HepG2 (cell line): Measurements from ENCODE around the gene SNRPD3. TPM values are rescaled to one million over a fixed set of nuclear protein-coding genes. Genes with fewer than 3 reads are reported as not detected.

Experiments used
- ATAC-seq: fragments of 200-7000 bp; cut with Tn5 transposase; 3 replicates; pipeline ENCODE4 v1.9.1; 2020; ENCODE audit warnings: mild to moderate bottlenecking, moderate library complexity
- BruUV-seq: library from RNA; stranded (reverse); fragments of 400-500 nt; replicated peaks from 2 replicates; lab custom pipeline; 2021; lab: Mats Ljungman, UMichigan
- CTCF ChIA-PET: fragments of 300-600 bp; formaldehyde crosslinking; extraction: SDS; loops from one replicate; lab custom pipeline; 2021; ENCODE audit warnings: low total read pairs, inconsistent platforms, low intra/inter-chr PET ratio; lab: Yijun Ruan, JAX
- POLR2A ChIA-PET: fragments of 350-600 bp; sonication (Branson Sonifier 250); formaldehyde crosslinking; loops from one replicate; lab custom pipeline; 2020; ENCODE audit warnings: antibody characterized with exemption, inconsistent platforms; lab: Yijun Ruan, JAX
- DNase-seq: peaks from one replicate; pipeline ENCODE4 v3.0.0-alpha.2; 2015; ENCODE audit warnings: low spot score
- FAIRE-seq: peaks from 3 replicates; lab custom pipeline; 2011; peaks lifted over from hg19 to GRCh38; lab: Jason Lieb, UNC
- H2AFZ ChIP-seq: one replicate; pipeline ENCODE4 v1.6.1; 2011; ENCODE audit warnings: low read length, inconsistent platforms
- H3K27ac ChIP-seq: fragments of 300-600 bp; 3 replicates; pipeline ENCODE4 v1.8.0; 2011; ENCODE audit warnings: mixed run types, mild to moderate bottlenecking, mixed read lengths, low read length, inconsistent platforms; ENCODE audit not compliant: insufficient read depth; ENCODE audit errors: extremely low read length
- H3K27me3 ChIP-seq, 2 experiments: fragments of 200-600 bp in 1 of 2; 2 replicates in 1 of 2; 3 replicates in 1 of 2; pipeline versions ENCODE4 v1.6.0 to v1.8.0; 2011; ENCODE audit warnings: low read length in 2 of 2, mild to moderate bottlenecking in 2 of 2, moderate library complexity in 2 of 2, inconsistent platforms in 1 of 2; ENCODE audit not compliant: insufficient read depth in 2 of 2, control insufficient read depth in 1 of 2
- H3K36me3 ChIP-seq, 2 experiments: fragments of 200-600 bp in 1 of 2; replicated peaks in 1 of 2; 2 replicates in 1 of 2; 3 replicates in 1 of 2; pipeline versions ENCODE4 v1.5.1 to v1.8.0; 2011; ENCODE audit warnings: low read length in 2 of 2, inconsistent platforms in 1 of 2; ENCODE audit not compliant: insufficient read depth in 2 of 2, control insufficient read depth in 1 of 2
- H3K4me1 ChIP-seq: 2 replicates; pipeline ENCODE4 v1.5.1; 2012; ENCODE audit warnings: low read length, inconsistent platforms; ENCODE audit not compliant: insufficient read depth
- H3K4me2 ChIP-seq: 2 replicates; pipeline ENCODE4 v1.6.0; 2011; ENCODE audit warnings: low read depth, low read length, inconsistent platforms
- H3K4me3 ChIP-seq, 3 experiments: fragments of 200-600 bp in 1 of 3; sonication (generic), shearing (Covaris generic) in 1 of 3; replicated peaks in 1 of 3; 2 replicates each; pipeline ENCODE4 v1.5.1; 2011 to 2016; ENCODE audit warnings: low read length in 3 of 3, inconsistent platforms in 2 of 3, low read depth in 2 of 3, mild to moderate bottlenecking in 2 of 3, control low read depth in 1 of 3, mixed read lengths in 1 of 3; ENCODE audit not compliant: insufficient read depth in 1 of 3
- H3K79me2 ChIP-seq: one replicate; pipeline ENCODE4 v1.6.1; 2011; ENCODE audit warnings: low read length, inconsistent platforms; ENCODE audit not compliant: insufficient read depth
- H3K9ac ChIP-seq: 2 replicates; pipeline ENCODE4 v1.6.0; 2011; ENCODE audit warnings: mild to moderate bottlenecking, low read depth, low read length, inconsistent platforms; ENCODE audit not compliant: insufficient read depth
- H3K9me3 ChIP-seq: 2 replicates; pipeline ENCODE4 v1.5.1; 2012; ENCODE audit warnings: mild to moderate bottlenecking, low read length
- H4K20me1 ChIP-seq: 2 replicates; pipeline ENCODE4 v1.6.0; 2011; ENCODE audit warnings: inconsistent platforms, mild to moderate bottlenecking, low read length, moderate library complexity; ENCODE audit not compliant: insufficient read depth
- AGO2 ChIP-seq: fragments of 200-400 bp; formaldehyde crosslinking; optimal IDR thresholded peaks from 2 replicates; pipeline ENCODE3; 2017; ENCODE audit warnings: mild to moderate bottlenecking, low read depth, low read length, moderate library complexity
- HOXA3 ChIP-seq: sonication (generic); formaldehyde crosslinking; IDR thresholded peaks from 2 replicates; pipeline ENCODE4 v1.5.0; 2020; ENCODE audit warnings: missing genetic modification reagents
- NFE2L1 ChIP-seq: sonication (generic); formaldehyde crosslinking; IDR thresholded peaks from 2 replicates; pipeline ENCODE4 v1.4.0; 2020; ENCODE audit warnings: missing genetic modification reagents, mild to moderate bottlenecking, borderline replicate concordance
- RBFOX2 ChIP-seq: fragments of 200-400 bp; formaldehyde crosslinking; IDR thresholded peaks from 2 replicates; pipeline ENCODE4 v1.6.1; 2017; ENCODE audit warnings: low read depth, mild to moderate bottlenecking, low read length
- SKI ChIP-seq: fragments of 450-650 bp; IDR thresholded peaks from one replicate; pipeline ENCODE4 v1.6.1; 2018; ENCODE audit warnings: mild to moderate bottlenecking; ENCODE audit not compliant: partially characterized antibody
- ZBTB38 ChIP-seq: sonication (generic); formaldehyde crosslinking; IDR thresholded peaks from 2 replicates; pipeline ENCODE4 v1.5.1; 2020; ENCODE audit warnings: mild to moderate bottlenecking, missing genetic modification reagents
- ZNF549 ChIP-seq: sonication (generic); formaldehyde crosslinking; IDR thresholded peaks from 2 replicates; pipeline ENCODE4 v1.5.0; 2020; ENCODE audit warnings: missing genetic modification reagents
- WGBS: methylation state at CpG from one replicate; pipeline ENCODE4 v1.1.6; 2017; ENCODE audit warnings: low lambda C conversion rate; 5-methylcytosine and 5-hydroxymethylcytosine counted together
- in situ Hi-C: cut with HindIII; loops from 2 replicates; pipeline ENCODE4 v1.10.0; 2017; ENCODE audit warnings: low pct_unique_long_range_greater_than_20kb; ENCODE audit not compliant: extremely low pct_ligation_motif_present
- intact Hi-C: fragments of 100-400 bp; cut with micrococcal nuclease; formaldehyde crosslinking; loops from one replicate; pipeline ENCODE4 v1.10.0; 2022; ENCODE audit not compliant: unreplicated experiment
- polyA plus RNA-seq, 8 experiments: library from polyadenylated mRNA; depleted of rRNA in 3 of 8; stranded (reverse) in 7 of 8; unstranded in 1 of 8; fragments of >200 nt; fragmentation: Illumina TruSeq in 4 of 8; extraction: Trizol in 4 of 8; gene quantifications; 2 replicates each; pipeline versions ENCODE4 v1.2.1 to v1.2.3, GENCODE V29; 2011 to 2016; ENCODE audit warnings: low read depth in 4 of 8, missing spikeins in 1 of 8, mixed read lengths in 1 of 8; ENCODE audit not compliant: insufficient read depth in 1 of 8
- total RNA-seq, 5 experiments: library from RNA; depleted of rRNA; stranded (reverse); fragments of >200 nt; fragmentation: Illumina TruSeq; extraction: Trizol; gene quantifications; 2 replicates each; pipeline ENCODE4 v1.2.3, GENCODE V29; 2016; ENCODE audit warnings: low read depth in 1 of 5
- TF ChIP-seq, protein P1 (sequence below): sonication (generic); formaldehyde crosslinking; IDR thresholded peaks from 2 replicates; pipeline ENCODE4 v1.5.0; 2020; ENCODE audit warnings: missing genetic modification reagents, mild to moderate bottlenecking, borderline replicate concordance
- TF ChIP-seq, protein P2 (sequence below): IDR thresholded peaks from 2 replicates; pipeline ENCODE4 v1.6.1; 2016; ENCODE audit warnings: missing genetic modification reagents, missing compliant biosample characterization
- TF ChIP-seq, protein P3 (sequence below): sonication (generic); formaldehyde crosslinking; IDR thresholded peaks from 2 replicates; pipeline ENCODE4 v1.4.0; 2020; ENCODE audit warnings: missing genetic modification reagents
- TF ChIP-seq, protein P4 (sequence below): sonication (generic); formaldehyde crosslinking; IDR thresholded peaks from 2 replicates; pipeline ENCODE4 v1.5.1; 2020; ENCODE audit warnings: mild to moderate bottlenecking, missing genetic modification reagents, moderate library complexity

SNRPD3 gene
- total and polyA plus RNA-seq, 2 of the 13 experiments (the other 11 are each of a cell fraction or from before 2014, with no cell fraction given) = 110 to 209 TPM

DNA sequence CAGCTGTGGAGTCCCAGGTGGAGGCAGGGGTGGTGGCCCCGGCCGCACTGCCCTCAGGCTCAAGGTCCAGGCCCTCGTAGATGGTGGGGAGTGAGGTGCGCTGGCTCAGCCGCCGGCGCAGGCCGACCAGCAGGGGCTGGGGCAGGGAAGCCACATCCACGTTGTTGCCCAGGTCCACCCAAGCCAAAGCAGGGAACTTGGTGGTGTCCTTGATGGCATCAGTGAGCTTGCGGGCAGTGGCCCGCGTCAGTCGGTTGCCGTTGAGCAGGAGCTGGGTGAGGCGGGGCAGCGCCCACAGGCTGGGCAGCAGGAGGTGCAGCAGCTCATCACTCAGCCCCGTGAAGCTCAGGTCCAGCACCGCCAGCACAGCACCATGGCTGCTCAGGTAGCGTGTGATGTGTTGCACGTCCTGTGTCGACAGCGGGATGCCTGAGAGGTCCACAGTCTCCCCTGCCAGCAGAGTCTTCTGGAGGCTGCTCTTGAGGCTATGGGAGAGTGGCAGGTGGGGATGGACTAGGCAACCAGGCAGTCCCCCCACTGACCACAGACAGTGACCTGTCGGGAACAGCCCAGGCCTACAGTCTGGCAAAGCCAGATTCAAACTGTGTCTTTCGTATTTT lies 30.2 kb downstream of the SNRPD3 start:
- BruUV-seq = no TSS peak
- WGBS = 100% methylated on average over 2 of the region's 24 CpGs
- Histone ChIP-seq H3K9me3 (no peaks in the 10 kb centered on the region), H4K20me1 (no peaks in the 10 kb centered on the region)
- TF ChIP-seq, protein P1, sequence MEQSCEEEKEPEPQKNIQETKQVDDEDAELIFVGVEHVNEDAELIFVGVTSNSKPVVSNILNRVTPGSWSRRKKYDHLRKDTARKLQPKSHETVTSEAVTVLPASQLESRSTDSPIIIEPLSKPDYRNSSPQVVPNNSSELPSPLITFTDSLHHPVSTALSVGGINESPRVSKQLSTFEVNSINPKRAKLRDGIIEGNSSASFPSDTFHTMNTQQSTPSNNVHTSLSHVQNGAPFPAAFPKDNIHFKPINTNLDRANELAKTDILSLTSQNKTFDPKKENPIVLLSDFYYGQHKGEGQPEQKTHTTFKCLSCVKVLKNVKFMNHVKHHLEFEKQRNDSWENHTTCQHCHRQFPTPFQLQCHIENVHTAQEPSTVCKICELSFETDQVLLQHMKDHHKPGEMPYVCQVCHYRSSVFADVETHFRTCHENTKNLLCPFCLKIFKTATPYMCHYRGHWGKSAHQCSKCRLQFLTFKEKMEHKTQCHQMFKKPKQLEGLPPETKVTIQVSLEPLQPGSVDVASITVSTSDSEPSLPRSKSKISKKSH (CRISPR knock-in tag) = no peak
- TF ChIP-seq, protein P2, sequence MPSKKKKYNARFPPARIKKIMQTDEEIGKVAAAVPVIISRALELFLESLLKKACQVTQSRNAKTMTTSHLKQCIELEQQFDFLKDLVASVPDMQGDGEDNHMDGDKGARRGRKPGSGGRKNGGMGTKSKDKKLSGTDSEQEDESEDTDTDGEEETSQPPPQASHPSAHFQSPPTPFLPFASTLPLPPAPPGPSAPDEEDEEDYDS (CRISPR knock-in tag) = no peak
- no peak for TF ChIP-seq NFE2L1 (CRISPR knock-in tag)
- TF ChIP-seq, protein P3, sequence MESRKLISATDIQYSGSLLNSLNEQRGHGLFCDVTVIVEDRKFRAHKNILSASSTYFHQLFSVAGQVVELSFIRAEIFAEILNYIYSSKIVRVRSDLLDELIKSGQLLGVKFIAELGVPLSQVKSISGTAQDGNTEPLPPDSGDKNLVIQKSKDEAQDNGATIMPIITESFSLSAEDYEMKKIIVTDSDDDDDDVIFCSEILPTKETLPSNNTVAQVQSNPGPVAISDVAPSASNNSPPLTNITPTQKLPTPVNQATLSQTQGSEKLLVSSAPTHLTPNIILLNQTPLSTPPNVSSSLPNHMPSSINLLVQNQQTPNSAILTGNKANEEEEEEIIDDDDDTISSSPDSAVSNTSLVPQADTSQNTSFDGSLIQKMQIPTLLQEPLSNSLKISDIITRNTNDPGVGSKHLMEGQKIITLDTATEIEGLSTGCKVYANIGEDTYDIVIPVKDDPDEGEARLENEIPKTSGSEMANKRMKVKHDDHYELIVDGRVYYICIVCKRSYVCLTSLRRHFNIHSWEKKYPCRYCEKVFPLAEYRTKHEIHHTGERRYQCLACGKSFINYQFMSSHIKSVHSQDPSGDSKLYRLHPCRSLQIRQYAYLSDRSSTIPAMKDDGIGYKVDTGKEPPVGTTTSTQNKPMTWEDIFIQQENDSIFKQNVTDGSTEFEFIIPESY (CRISPR knock-in tag) = peak; percentile 55; the same call in 1 of the 2 replicates
- no peak for TF ChIP-seq ZNF549
- peak; percentile 80 for TF ChIP-seq AGO2
- peak; percentile 66; the same call in 1 of the 2 replicates for TF ChIP-seq RBFOX2
- TF ChIP-seq ZBTB38 (CRISPR knock-in tag) = peak; percentile 87
- peak; percentile 40 for TF ChIP-seq HOXA3 (CRISPR knock-in tag)
- TF ChIP-seq, protein P4, sequence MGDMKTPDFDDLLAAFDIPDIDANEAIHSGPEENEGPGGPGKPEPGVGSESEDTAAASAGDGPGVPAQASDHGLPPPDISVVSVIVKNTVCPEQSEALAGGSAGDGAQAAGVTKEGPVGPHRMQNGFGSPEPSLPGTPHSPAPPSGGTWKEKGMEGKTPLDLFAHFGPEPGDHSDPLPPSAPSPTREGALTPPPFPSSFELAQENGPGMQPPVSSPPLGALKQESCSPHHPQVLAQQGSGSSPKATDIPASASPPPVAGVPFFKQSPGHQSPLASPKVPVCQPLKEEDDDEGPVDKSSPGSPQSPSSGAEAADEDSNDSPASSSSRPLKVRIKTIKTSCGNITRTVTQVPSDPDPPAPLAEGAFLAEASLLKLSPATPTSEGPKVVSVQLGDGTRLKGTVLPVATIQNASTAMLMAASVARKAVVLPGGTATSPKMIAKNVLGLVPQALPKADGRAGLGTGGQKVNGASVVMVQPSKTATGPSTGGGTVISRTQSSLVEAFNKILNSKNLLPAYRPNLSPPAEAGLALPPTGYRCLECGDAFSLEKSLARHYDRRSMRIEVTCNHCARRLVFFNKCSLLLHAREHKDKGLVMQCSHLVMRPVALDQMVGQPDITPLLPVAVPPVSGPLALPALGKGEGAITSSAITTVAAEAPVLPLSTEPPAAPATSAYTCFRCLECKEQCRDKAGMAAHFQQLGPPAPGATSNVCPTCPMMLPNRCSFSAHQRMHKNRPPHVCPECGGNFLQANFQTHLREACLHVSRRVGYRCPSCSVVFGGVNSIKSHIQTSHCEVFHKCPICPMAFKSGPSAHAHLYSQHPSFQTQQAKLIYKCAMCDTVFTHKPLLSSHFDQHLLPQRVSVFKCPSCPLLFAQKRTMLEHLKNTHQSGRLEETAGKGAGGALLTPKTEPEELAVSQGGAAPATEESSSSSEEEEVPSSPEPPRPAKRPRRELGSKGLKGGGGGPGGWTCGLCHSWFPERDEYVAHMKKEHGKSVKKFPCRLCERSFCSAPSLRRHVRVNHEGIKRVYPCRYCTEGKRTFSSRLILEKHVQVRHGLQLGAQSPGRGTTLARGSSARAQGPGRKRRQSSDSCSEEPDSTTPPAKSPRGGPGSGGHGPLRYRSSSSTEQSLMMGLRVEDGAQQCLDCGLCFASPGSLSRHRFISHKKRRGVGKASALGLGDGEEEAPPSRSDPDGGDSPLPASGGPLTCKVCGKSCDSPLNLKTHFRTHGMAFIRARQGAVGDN = peak; percentile 21; the same call in 1 of the 2 replicates
- no peak for TF ChIP-seq SKI
- TF ChIP-seq, all 625 proteins: peak for 6
- DNase-seq (no peak), FAIRE-seq (no peak), ATAC-seq (no peak)
- Histone ChIP-seq H3K36me3 (peaks cover 8 to 19% of the 10 kb centered on the region in 2 experiments; a peak in 4 of 5 replicates), H3K4me1 (peaks cover 85% of the 10 kb centered on the region), H3K4me3 (no peak overlapping the region), H3K79me2 (no peaks in the 10 kb centered on the region), H3K27me3 (no peaks in the 10 kb centered on the region), H3K27ac (no peak overlapping the region), H2AFZ (no peak overlapping the region), H3K4me2 (no peak overlapping the region), H3K9ac (no peak overlapping the region)
- intact Hi-C loops = no loop called here
- CTCF ChIA-PET = no interaction called here
- POLR2A ChIA-PET = interaction anchor here (1.5 to 4.1 kb wide), 2 partner anchors 17 to 34 kb away, joined by 4 to 80 read pairs; partner anchors contain the start of genes GGT1, GUCD1 and SNRPD3
- in situ Hi-C loops = no loop called here
